ENCODE data around the gene RHO. TPM values are rescaled to one million over a fixed set of nuclear protein-coding genes. Genes with fewer than 3 reads are reported as not detected.

Gene RHO
- total RNA-seq, 4 donors from 2014 or later: not detected

- H3K4me1 ChIP-seq: peaks cover 42 to 59% of the 10 kb centered on the region in 2 donors
- no peak overlapping the region for H3K4me3 ChIP-seq
- intact Hi-C loops (cut with DNase I; ENCODE audit: low total_unique reads): loop anchor here (5.0 kb wide), 1 partner anchor 37 kb away; no protein-coding TSS in a partner anchor
- no peak for ATAC-seq
- TF ChIP-seq, protein P1, sequence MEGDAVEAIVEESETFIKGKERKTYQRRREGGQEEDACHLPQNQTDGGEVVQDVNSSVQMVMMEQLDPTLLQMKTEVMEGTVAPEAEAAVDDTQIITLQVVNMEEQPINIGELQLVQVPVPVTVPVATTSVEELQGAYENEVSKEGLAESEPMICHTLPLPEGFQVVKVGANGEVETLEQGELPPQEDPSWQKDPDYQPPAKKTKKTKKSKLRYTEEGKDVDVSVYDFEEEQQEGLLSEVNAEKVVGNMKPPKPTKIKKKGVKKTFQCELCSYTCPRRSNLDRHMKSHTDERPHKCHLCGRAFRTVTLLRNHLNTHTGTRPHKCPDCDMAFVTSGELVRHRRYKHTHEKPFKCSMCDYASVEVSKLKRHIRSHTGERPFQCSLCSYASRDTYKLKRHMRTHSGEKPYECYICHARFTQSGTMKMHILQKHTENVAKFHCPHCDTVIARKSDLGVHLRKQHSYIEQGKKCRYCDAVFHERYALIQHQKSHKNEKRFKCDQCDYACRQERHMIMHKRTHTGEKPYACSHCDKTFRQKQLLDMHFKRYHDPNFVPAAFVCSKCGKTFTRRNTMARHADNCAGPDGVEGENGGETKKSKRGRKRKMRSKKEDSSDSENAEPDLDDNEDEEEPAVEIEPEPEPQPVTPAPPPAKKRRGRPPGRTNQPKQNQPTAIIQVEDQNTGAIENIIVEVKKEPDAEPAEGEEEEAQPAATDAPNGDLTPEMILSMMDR (IDR thresholded peaks at IDR 0.05 in 4 of 5, conservative IDR thresholded peaks at IDR 0.05 in 1 of 5): no peak
- no peak for TF ChIP-seq POLR2A (IDR thresholded peaks at IDR 0.05)
- no peaks in the 10 kb centered on the region for H3K9me3 ChIP-seq
- H3K36me3 ChIP-seq: no peaks in the 10 kb centered on the region
- DNase-seq: no peak
- in situ Hi-C loops (cut with MboI; ENCODE audit: low sequenced_read_pairs in 4 of 4): no loop called here
- no peak overlapping the region for H3K27ac ChIP-seq
- H3K27me3 ChIP-seq: no peaks in the 10 kb centered on the region
Observed at GRCh38 chr3:129555616-129556357, 27.3 kb downstream of the RHO start.

DNA sequence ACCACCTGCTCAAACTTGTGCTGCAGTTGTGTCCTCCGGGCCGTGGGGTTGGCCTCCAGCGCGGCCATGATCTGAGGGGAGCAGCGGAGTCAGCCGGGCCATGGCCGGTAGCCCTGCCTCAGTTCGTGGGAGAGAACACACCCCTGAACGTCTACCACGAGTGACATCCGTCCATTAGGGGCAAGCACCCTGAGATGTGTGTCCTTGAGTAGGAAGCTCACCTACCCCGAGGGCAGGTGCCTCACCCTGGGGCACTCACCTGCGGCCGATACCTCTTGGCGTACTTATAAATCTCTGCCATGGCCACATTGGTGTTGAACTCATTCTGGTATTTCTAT lies 27.9 kb downstream of the RHO start:
- in situ Hi-C loops (cut with MboI; ENCODE audit: low sequenced_read_pairs in 4 of 4) (no loop called here), intact Hi-C loops (cut with DNase I; ENCODE audit: low total_unique reads) (loop anchor here (5.0 kb wide), 1 partner anchor 36 kb away; no protein-coding TSS in a partner anchor)
- no peaks in the 10 kb centered on the region for H3K36me3 ChIP-seq
- peak overlapping the region in 1 of 4 donors; percentile 10 for H3K27ac ChIP-seq
- DNase-seq: no peak
- ATAC-seq: no peak
- H3K9me3 ChIP-seq: no peaks in the 10 kb centered on the region
- H3K4me1 ChIP-seq: peaks cover 46 to 59% of the 10 kb centered on the region in 2 donors
- H3K27me3 ChIP-seq: no peaks in the 10 kb centered on the region
- TF ChIP-seq POLR2A (IDR thresholded peaks at IDR 0.05): no peak
- TF ChIP-seq, protein P1 (IDR thresholded peaks at IDR 0.05 in 4 of 5, conservative IDR thresholded peaks at IDR 0.05 in 1 of 5): no peak
- H3K4me3 ChIP-seq: no peak overlapping the region

DNA sequence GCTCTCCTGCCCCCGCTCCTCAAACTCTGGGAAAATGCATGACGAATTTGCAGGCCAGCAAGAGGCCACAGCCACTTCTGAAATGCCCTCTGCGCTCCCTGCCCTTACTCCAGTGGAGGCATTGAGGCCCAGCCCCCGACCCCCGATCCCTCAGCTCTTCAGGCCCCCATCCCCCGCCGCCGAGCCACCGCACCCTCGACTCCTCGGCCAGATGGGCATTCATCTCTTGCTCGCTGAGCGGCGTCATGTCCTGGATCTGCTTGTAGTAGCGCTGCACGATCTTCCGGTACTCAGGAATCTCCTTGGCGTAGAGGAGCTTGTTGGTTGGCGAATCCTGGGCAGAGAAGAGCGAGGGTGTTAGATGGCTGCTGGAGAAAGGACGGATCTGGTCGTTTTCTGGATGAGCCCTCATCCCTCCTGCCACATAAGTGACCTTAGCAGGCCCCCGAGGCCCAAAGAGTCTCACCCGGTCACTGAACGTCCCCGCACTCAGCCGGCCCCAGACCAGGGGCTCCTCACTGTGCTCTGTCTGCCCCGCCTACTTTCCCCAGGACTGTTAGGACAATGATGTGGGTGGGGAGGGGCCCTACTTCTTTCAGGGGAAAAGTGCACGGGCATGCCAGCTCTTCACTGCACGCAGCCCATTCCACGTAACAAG lies 28.6 kb downstream of the RHO start:
- DNase-seq: no peak
- H3K4me3 ChIP-seq: no peak overlapping the region
- no peak for ATAC-seq
- H3K4me1 ChIP-seq: peaks cover 46 to 59% of the 10 kb centered on the region in 2 donors
- H3K27ac ChIP-seq: peak overlapping the region in 2 of 4 donors; percentile 25 to 28
- no peaks in the 10 kb centered on the region for H3K36me3 ChIP-seq
- intact Hi-C loops (cut with DNase I; ENCODE audit: low total_unique reads) (loop anchor here (5.0 kb wide), 1 partner anchor 35 kb away; no protein-coding TSS in a partner anchor), in situ Hi-C loops (cut with MboI; ENCODE audit: low sequenced_read_pairs in 4 of 4) (no loop called here)
- no peaks in the 10 kb centered on the region for H3K27me3 ChIP-seq
- TF ChIP-seq, protein P1 (IDR thresholded peaks at IDR 0.05 in 4 of 5, conservative IDR thresholded peaks at IDR 0.05 in 1 of 5): no peak
- TF ChIP-seq POLR2A (IDR thresholded peaks at IDR 0.05): no peak
- no peaks in the 10 kb centered on the region for H3K9me3 ChIP-seq

DNA sequence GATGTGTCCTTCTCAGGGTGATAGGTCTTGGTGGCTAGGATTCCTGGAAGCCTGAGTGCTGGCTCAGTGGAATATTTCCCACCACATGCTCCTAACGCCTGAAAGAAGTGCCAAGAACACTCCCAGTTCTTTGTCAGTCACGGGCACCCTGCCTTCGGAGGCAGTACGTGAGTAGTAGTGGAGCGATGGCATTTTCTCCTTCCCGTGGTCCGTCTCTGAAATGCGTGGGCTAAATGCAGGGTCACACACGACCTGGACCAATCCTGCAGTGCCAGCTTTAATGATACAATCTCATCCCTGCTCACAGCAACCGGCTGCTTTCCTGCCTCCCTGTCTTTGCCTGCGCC lies 29.1 kb downstream of the RHO start:
- H3K27ac ChIP-seq: peak overlapping the region in 2 of 4 donors; percentile 25 to 58
- no peaks in the 10 kb centered on the region for H3K9me3 ChIP-seq
- H3K36me3 ChIP-seq: no peaks in the 10 kb centered on the region
- in situ Hi-C loops (cut with MboI; ENCODE audit: low sequenced_read_pairs in 4 of 4): no loop called here
- intact Hi-C loops (cut with DNase I; ENCODE audit: low total_unique reads): loop anchor here (5.0 kb wide), 1 partner anchor 35 kb away; no protein-coding TSS in a partner anchor
- no peaks in the 10 kb centered on the region for H3K27me3 ChIP-seq
- TF ChIP-seq, protein P1 (IDR thresholded peaks at IDR 0.05 in 4 of 5, conservative IDR thresholded peaks at IDR 0.05 in 1 of 5): no peak
- no peak for TF ChIP-seq POLR2A (IDR thresholded peaks at IDR 0.05)
- H3K4me1 ChIP-seq: peaks cover 46 to 54% of the 10 kb centered on the region in 2 donors
- no peak overlapping the region for H3K4me3 ChIP-seq
- ATAC-seq: peak; percentile 69 to 74
- peak in 1 of 2 donors; percentile 49 for DNase-seq
